ENCODE results near the gene DPP9. TPM values are rescaled to one million over a fixed set of nuclear protein-coding genes. Genes with fewer than 3 reads are reported as not detected.

Gene DPP9
- total RNA-seq, 1 experiment from 2014 or later, result 46.4 TPM

DNA sequence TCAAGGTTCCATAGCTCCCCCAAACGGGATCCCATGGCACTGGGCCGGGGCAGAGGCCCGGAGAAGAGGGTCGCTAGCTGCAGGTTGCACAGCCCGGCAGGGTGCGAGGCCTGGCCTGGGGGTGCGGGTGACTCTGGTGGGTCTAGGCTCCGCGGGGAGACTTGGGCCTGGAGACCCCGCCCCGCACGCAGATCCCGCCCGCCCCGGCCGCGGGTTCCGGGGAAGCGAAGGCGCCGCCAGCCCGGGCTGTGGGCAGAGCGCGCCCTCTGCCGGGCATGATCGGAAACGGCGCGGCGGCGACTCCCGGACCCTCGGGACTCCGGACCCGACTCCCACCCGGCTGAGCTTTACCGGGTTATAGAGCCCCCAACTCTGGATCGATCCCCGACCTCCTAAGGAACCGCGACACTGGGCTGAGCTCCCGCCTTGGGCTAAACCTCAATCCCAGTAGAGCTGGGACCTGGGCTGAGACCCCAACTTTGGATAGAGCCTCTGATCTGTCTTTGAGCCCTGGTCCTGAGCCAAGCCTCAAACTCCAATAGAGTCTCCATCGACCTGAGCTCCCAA, 87.4 kb downstream of the DPP9 start:
- TF ChIP-seq, protein P1, sequence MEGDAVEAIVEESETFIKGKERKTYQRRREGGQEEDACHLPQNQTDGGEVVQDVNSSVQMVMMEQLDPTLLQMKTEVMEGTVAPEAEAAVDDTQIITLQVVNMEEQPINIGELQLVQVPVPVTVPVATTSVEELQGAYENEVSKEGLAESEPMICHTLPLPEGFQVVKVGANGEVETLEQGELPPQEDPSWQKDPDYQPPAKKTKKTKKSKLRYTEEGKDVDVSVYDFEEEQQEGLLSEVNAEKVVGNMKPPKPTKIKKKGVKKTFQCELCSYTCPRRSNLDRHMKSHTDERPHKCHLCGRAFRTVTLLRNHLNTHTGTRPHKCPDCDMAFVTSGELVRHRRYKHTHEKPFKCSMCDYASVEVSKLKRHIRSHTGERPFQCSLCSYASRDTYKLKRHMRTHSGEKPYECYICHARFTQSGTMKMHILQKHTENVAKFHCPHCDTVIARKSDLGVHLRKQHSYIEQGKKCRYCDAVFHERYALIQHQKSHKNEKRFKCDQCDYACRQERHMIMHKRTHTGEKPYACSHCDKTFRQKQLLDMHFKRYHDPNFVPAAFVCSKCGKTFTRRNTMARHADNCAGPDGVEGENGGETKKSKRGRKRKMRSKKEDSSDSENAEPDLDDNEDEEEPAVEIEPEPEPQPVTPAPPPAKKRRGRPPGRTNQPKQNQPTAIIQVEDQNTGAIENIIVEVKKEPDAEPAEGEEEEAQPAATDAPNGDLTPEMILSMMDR (conservative IDR thresholded peaks at IDR 0.05), result peak; percentile 97
- Histone ChIP-seq H3K4ac (ENCODE audit: low read depth, low read length) (no peak overlapping the region), H3K18ac (ENCODE audit: insufficient read length, low read depth, low read length) (peak overlapping the region; percentile 83), H3K23me2 (ENCODE audit: insufficient read length, low read depth, low read length, poor library complexity, severe bottlenecking) (peaks cover 13% of the 10 kb centered on the region), H4K91ac (ENCODE audit: insufficient read length, low read depth, low read length) (no peak overlapping the region), H2BK120ac (ENCODE audit: low read depth, low read length, poor library complexity, severe bottlenecking) (no peak overlapping the region), H3T11ph (ENCODE audit: low read length) (no peak overlapping the region), H2AK5ac (ENCODE audit: insufficient read length, low read length) (no peak overlapping the region), H3K9ac (ENCODE audit: extremely low read depth, insufficient read length, low read length) (no peak overlapping the region), H3K23ac (ENCODE audit: insufficient read length, low read depth, low read length) (no peak overlapping the region), H3K14ac (ENCODE audit: insufficient read depth, low read length) (no peak overlapping the region), H4K5ac (ENCODE audit: insufficient read length, low read depth, low read length) (no peak overlapping the region), H2BK12ac (ENCODE audit: insufficient read length, low read depth, low read length) (no peak overlapping the region), H2BK20ac (ENCODE audit: low read depth, low read length, poor library complexity, severe bottlenecking) (no peak overlapping the region), H3K9me3 (ENCODE audit: control insufficient read depth, low read depth, low read length) (no peaks in the 10 kb centered on the region), H3K56ac (ENCODE audit: insufficient read length, low read depth, low read length) (no peak overlapping the region), H3K27ac (ENCODE audit: insufficient read length, low read depth, low read length) (no peak overlapping the region), H4K8ac (replicated peaks; ENCODE audit: insufficient read length, low read depth, low read length) (no peak overlapping the region), H3K27me3 (ENCODE audit: insufficient read depth, low read length) (no peaks in the 10 kb centered on the region), H3K4me2 (ENCODE audit: insufficient read depth, insufficient read length, low read length) (peak overlapping the region; percentile 34), H4K20me1 (ENCODE audit: control insufficient read depth, insufficient read depth, insufficient read length) (no peaks in the 10 kb centered on the region), H2BK15ac (ENCODE audit: low read depth, low read length) (no peak overlapping the region), H3K79me1 (ENCODE audit: insufficient read depth, low read depth, low read length, poor library complexity, severe bottlenecking) (no peaks in the 10 kb centered on the region), H3K4me1 (ENCODE audit: insufficient read depth, low read length) (no peaks in the 10 kb centered on the region), H2AFZ (ENCODE audit: low read length) (no peak overlapping the region), H3K79me2 (ENCODE audit: insufficient read depth, low read length) (no peaks in the 10 kb centered on the region), H2BK5ac (ENCODE audit: insufficient read length, low read length) (no peak overlapping the region)
- peak; percentile 82 for DNase-seq
- Mint-ChIP-seq H3K27ac (no peak overlapping the region), H3K4me1 (peaks cover 10 to 19% of the 10 kb centered on the region in 2 experiments), H3K36me3 (ENCODE audit: insufficient read depth in 1 of 3, low read depth in 3 of 3) (no peaks in the 10 kb centered on the region), H3K4me3 (peak overlapping the region; percentile 55 to 74), H3K27me3 (ENCODE audit: low read depth) (peaks cover 38% of the 10 kb centered on the region), H3K9me3 (peaks cover 0 to 3% of the 10 kb centered on the region in 2 experiments; a peak in 2 of 5 replicates)
- WGBS (ENCODE audit: extremely low coverage, insufficient read length, low lambda C conversion rate), result no CpG with 5 or more reads among the region's 43 CpGs
